ENCODE data around the gene FKBP7. TPM values are rescaled to one million over a fixed set of nuclear protein-coding genes. Genes with fewer than 3 reads are reported as not detected.

FKBP7 gene
- total and polyA plus RNA-seq, 2 of the 13 experiments (the other 11 are each of a cell fraction or from before 2014, with no cell fraction given): 12.4 to 14.8 TPM

DNA sequence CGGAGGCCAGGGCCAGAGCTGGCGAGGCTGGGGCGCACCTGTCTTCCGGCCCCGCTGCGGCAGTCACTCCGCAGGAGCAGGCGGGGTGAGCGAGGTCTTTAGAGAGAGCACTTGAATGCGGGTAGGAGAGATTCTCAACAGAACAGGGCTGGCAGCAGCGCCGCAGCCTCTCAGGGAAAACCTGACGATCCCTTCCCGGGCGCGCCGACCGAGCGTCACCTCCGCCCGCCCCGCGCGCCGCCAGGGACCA is 28.0 kb downstream of the FKBP7 start (continued):
- no peak for TF ChIP-seq ZNF879 (CRISPR knock-in tag; IDR thresholded peaks at IDR 0.05)
- TF ChIP-seq HMGA1 (CRISPR knock-in tag; conservative IDR thresholded peaks at IDR 0.05): no peak
- TF ChIP-seq, protein P1, sequence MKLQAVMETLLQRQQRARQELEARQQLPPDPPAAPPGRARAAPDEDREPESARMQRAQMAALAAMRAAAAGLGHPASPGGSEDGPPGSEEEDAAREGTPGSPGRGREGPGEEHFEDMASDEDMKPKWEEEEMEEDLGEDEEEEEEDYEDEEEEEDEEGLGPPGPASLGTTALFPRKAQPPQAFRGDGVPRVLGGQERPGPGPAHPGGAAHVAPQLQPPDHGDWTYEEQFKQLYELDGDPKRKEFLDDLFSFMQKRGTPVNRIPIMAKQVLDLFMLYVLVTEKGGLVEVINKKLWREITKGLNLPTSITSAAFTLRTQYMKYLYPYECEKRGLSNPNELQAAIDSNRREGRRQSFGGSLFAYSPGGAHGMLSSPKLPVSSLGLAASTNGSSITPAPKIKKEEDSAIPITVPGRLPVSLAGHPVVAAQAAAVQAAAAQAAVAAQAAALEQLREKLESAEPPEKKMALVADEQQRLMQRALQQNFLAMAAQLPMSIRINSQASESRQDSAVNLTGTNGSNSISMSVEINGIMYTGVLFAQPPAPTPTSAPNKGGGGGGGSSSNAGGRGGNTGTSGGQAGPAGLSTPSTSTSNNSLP (IDR thresholded peaks at IDR 0.05; ENCODE audit: low read depth, low read length): no peak
- TF ChIP-seq GABPA (IDR thresholded peaks at IDR 0.05; ENCODE audit: low read depth, low read length): peak; percentile 27; the same call in 1 of the 2 replicates
- 0 out of 2 replicates have a peak, but pooled peaks have one; percentile 35 for TF ChIP-seq GABPA (CRISPR knock-in tag; IDR thresholded peaks at IDR 0.05; ENCODE audit: low read depth)
- TF ChIP-seq ZNF10 (CRISPR knock-in tag; IDR thresholded peaks at IDR 0.05; ENCODE audit: borderline replicate concordance, low read depth): no peak
- no peak for TF ChIP-seq TBP (CRISPR knock-in tag; IDR thresholded peaks at IDR 0.05)
- TF ChIP-seq ZNF589 (CRISPR knock-in tag; conservative IDR thresholded peaks at IDR 0.05): no peak
- TF ChIP-seq NR2C2 (CRISPR knock-in tag; IDR thresholded peaks at IDR 0.05; ENCODE audit: borderline replicate concordance): no peak
- no peak for TF ChIP-seq ZSCAN31 (CRISPR knock-in tag; IDR thresholded peaks at IDR 0.05; ENCODE audit: low read depth)
- TF ChIP-seq YEATS4 (CRISPR knock-in tag; IDR thresholded peaks at IDR 0.05; ENCODE audit: borderline replicate concordance): no peak
- no peak for TF ChIP-seq PRPF4 (IDR thresholded peaks at IDR 0.05; ENCODE audit: low read depth, low read length, poor library complexity, severe bottlenecking)
- TF ChIP-seq ZNF703 (CRISPR knock-in tag; IDR thresholded peaks at IDR 0.05; ENCODE audit: borderline replicate concordance): 0 out of 2 replicates have a peak, but pooled peaks have one; percentile 61
- TF ChIP-seq ZNF775 (CRISPR knock-in tag; IDR thresholded peaks at IDR 0.05; ENCODE audit: borderline replicate concordance): no peak
- no peak for TF ChIP-seq KLF16 (CRISPR knock-in tag; IDR thresholded peaks at IDR 0.05)
- TF ChIP-seq RORA (CRISPR knock-in tag; IDR thresholded peaks at IDR 0.05): no peak
- TF ChIP-seq, protein P2, sequence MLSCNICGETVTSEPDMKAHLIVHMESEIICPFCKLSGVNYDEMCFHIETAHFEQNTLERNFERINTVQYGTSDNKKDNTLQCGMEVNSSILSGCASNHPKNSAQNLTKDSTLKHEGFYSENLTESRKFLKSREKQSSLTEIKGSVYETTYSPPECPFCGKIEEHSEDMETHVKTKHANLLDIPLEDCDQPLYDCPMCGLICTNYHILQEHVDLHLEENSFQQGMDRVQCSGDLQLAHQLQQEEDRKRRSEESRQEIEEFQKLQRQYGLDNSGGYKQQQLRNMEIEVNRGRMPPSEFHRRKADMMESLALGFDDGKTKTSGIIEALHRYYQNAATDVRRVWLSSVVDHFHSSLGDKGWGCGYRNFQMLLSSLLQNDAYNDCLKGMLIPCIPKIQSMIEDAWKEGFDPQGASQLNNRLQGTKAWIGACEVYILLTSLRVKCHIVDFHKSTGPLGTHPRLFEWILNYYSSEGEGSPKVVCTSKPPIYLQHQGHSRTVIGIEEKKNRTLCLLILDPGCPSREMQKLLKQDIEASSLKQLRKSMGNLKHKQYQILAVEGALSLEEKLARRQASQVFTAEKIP (CRISPR knock-in tag; IDR thresholded peaks at IDR 0.05; ENCODE audit: borderline replicate concordance): no peak
- TF ChIP-seq SATB2 (CRISPR knock-in tag; IDR thresholded peaks at IDR 0.05): 0 out of 2 replicates have a peak, but pooled peaks have one; percentile 6
- no peak for TF ChIP-seq MIER2 (CRISPR knock-in tag; IDR thresholded peaks at IDR 0.05)
- TF ChIP-seq SP1 (IDR thresholded peaks at IDR 0.05): no peak
- TF ChIP-seq SP1 (CRISPR knock-in tag; IDR thresholded peaks at IDR 0.05): no peak
- no peak for TF ChIP-seq ZNF143 (CRISPR knock-in tag; IDR thresholded peaks at IDR 0.05)
- TF ChIP-seq ZNF646 (CRISPR knock-in tag; IDR thresholded peaks at IDR 0.05): 0 out of 2 replicates have a peak, but pooled peaks have one; percentile 7
- peak; percentile 45; the same call in 1 of the 2 replicates for TF ChIP-seq SAP130 (CRISPR knock-in tag; IDR thresholded peaks at IDR 0.05; ENCODE audit: low read depth)
